Endothelial cell of umbilical vein (primary cell): Measurements from ENCODE around the gene ATP2B2. TPM values are rescaled to one million over a fixed set of nuclear protein-coding genes. Genes with fewer than 3 reads are reported as not detected.

ENCODE experiments used
- BruUV-seq: library from RNA; stranded (reverse); fragments of 400-500 nt; replicated peaks from 2 replicates; lab custom pipeline; 2021; lab: Mats Ljungman, UMichigan
- CTCF ChIA-PET: fragments of 300-600, 350-600 bp; sonication (Branson Sonifier 250); formaldehyde crosslinking; loops from one replicate; lab custom pipeline; 2021; ENCODE audit warnings: antibody characterized with exemption, inconsistent platforms; lab: Charles Lee
- POLR2A ChIA-PET: fragments of 300-600, 350-600 bp; sonication (Branson Sonifier 250); formaldehyde crosslinking; loops from one replicate; lab custom pipeline; 2021; ENCODE audit warnings: antibody characterized with exemption, inconsistent platforms; lab: Charles Lee
- DNase-seq: peaks from one replicate; pipeline ENCODE4 v3.0.0-alpha.2; 2011; ENCODE audit warnings: low read depth, low spot score
- FAIRE-seq: peaks from 2 replicates; lab custom pipeline; 2011; peaks lifted over from hg19 to GRCh38; lab: Jason Lieb, UNC
- H2AFZ ChIP-seq: 2 replicates; pipeline ENCODE4 v1.6.0; 2012; ENCODE audit warnings: low read depth, low read length, control low read depth, inconsistent platforms
- H3K27ac ChIP-seq: 2 replicates; pipeline ENCODE4 v1.5.1; 2011; ENCODE audit warnings: low read depth, mild to moderate bottlenecking, control low read depth, low read length, moderate library complexity; ENCODE audit not compliant: insufficient read depth
- H3K27me3 ChIP-seq, 2 experiments: 2 replicates each; pipeline versions ENCODE4 v1.6.0 to v1.6.1; 2011; ENCODE audit warnings: low read length in 2 of 2, mixed read lengths in 1 of 2; ENCODE audit not compliant: control insufficient read depth in 2 of 2, insufficient read depth in 2 of 2
- H3K36me3 ChIP-seq, 2 experiments: 2 replicates in 1 of 2; 3 replicates in 1 of 2; pipeline ENCODE4 v1.5.1; 2011; ENCODE audit warnings: low read length in 2 of 2, mild to moderate bottlenecking in 1 of 2, moderate library complexity in 1 of 2; ENCODE audit not compliant: control insufficient read depth in 2 of 2, insufficient read depth in 2 of 2; ENCODE audit errors: extremely low read depth in 1 of 2
- H3K4me1 ChIP-seq: 3 replicates; pipeline ENCODE4 v1.5.1; 2011; ENCODE audit warnings: mild to moderate bottlenecking, low read length; ENCODE audit not compliant: control insufficient read depth, insufficient read depth; ENCODE audit errors: extremely low read depth
- H3K4me2 ChIP-seq: 2 replicates; pipeline ENCODE4 v1.6.1; 2011; ENCODE audit warnings: low read length, control low read depth, mixed read lengths; ENCODE audit not compliant: insufficient read depth
- H3K4me3 ChIP-seq, 3 experiments: fragments of 200-600 bp in 1 of 3; sonication (generic), shearing (Covaris generic) in 1 of 3; replicated peaks in 1 of 3; 2 replicates each; pipeline ENCODE4 v1.5.1; 2011 to 2016; ENCODE audit warnings: control low read depth in 3 of 3, low read length in 3 of 3, mild to moderate bottlenecking in 2 of 3, inconsistent platforms in 1 of 3, low read depth in 1 of 3, moderate library complexity in 1 of 3; ENCODE audit not compliant: insufficient read depth in 1 of 3
- H3K79me2 ChIP-seq: 2 replicates; pipeline ENCODE4 v1.6.0; 2012; ENCODE audit warnings: low read length, inconsistent platforms; ENCODE audit not compliant: control insufficient read depth, insufficient read depth
- H3K9ac ChIP-seq: replicated peaks from 2 replicates; pipeline ENCODE3; 2011; ENCODE audit warnings: low read length, control low read depth; ENCODE audit not compliant: insufficient read depth; ENCODE audit errors: extremely low read depth
- H3K9me1 ChIP-seq: replicated peaks from 3 replicates; pipeline ENCODE4 v1.6.0; 2011; ENCODE audit warnings: mild to moderate bottlenecking, low read length; ENCODE audit not compliant: control insufficient read depth, insufficient read depth; ENCODE audit errors: extremely low read depth
- H3K9me3 ChIP-seq: replicated peaks from 2 replicates; pipeline ENCODE4 v1.5.1; 2012; ENCODE audit warnings: low read length, inconsistent platforms; ENCODE audit not compliant: control insufficient read depth, insufficient read depth
- H4K20me1 ChIP-seq: replicated peaks from 2 replicates; pipeline ENCODE3; 2011; ENCODE audit warnings: mild to moderate bottlenecking, low read length; ENCODE audit not compliant: control insufficient read depth, insufficient read depth; ENCODE audit errors: extremely low read depth
- EZH2 ChIP-seq: IDR thresholded peaks from 2 replicates; pipeline ENCODE4 v1.6.1; 2012; ENCODE audit warnings: borderline replicate concordance, low read depth, mild to moderate bottlenecking, moderate library complexity, low read length, inconsistent platforms; ENCODE audit not compliant: severe bottlenecking
- FOS ChIP-seq: IDR thresholded peaks from 2 replicates; pipeline ENCODE4 v1.6.1; 2011; ENCODE audit warnings: mild to moderate bottlenecking, low read length, moderate library complexity, borderline replicate concordance; ENCODE audit not compliant: insufficient read depth
- GATA2 ChIP-seq: IDR thresholded peaks from 2 replicates; pipeline ENCODE4 v1.7.0; 2011; ENCODE audit warnings: low read depth, mild to moderate bottlenecking, moderate library complexity, mixed read lengths, low read length; ENCODE audit not compliant: insufficient read length, insufficient read depth
- JUN ChIP-seq: IDR thresholded peaks from 2 replicates; pipeline ENCODE4 v1.6.1; 2011; ENCODE audit warnings: borderline replicate concordance, low read depth; ENCODE audit not compliant: insufficient read length, insufficient read depth
- MAX ChIP-seq: IDR thresholded peaks from 2 replicates; pipeline ENCODE4 v1.6.1; 2011; ENCODE audit not compliant: insufficient read depth, insufficient read length
- MYC ChIP-seq: IDR thresholded peaks from one replicate; pipeline ENCODE4 v1.6.1; 2011; ENCODE audit warnings: mild to moderate bottlenecking, low read depth, low read length
- POLR2A ChIP-seq: IDR thresholded peaks from 2 replicates; pipeline ENCODE4 v1.6.1; 2012; ENCODE audit warnings: low read depth, mild to moderate bottlenecking, control low read depth, low read length
- POLR2AphosphoS5 ChIP-seq: IDR thresholded peaks from 2 replicates; pipeline ENCODE4 v1.6.1; 2012; ENCODE audit warnings: low read depth, mild to moderate bottlenecking, control low read depth, low read length, moderate library complexity; ENCODE audit not compliant: insufficient read depth
- dilution Hi-C: fragments of 300-500 bp; cut with MboI; formaldehyde crosslinking; loops from one replicate; pipeline ENCODE4 v1.15.0; 2019; ENCODE audit warnings: low sequenced_read_pairs; ENCODE audit not compliant: extremely low pct_ligation_motif_present
- intact Hi-C: fragments of 100-400 bp; cut with micrococcal nuclease; formaldehyde crosslinking; loops from one replicate; pipeline ENCODE4 v1.10.0; 2022
- polyA plus RNA-seq, 4 experiments: library from polyadenylated mRNA; depleted of rRNA in 3 of 4; stranded (reverse) in 3 of 4; unstranded in 1 of 4; fragments of >200 nt; gene quantifications; 2 replicates each; pipeline versions ENCODE4 v1.2.1 to v1.2.3, GENCODE V29; 2011 to 2012; ENCODE audit warnings: missing spikeins in 1 of 4
- total RNA-seq: library from RNA; stranded (reverse); gene quantifications from 2 replicates; pipeline ENCODE4 v1.2.3, GENCODE V29; 2021
- TF ChIP-seq, protein P1 (sequence below), 2 donors: IDR thresholded peaks; 1 replicate in 1 of 2; 2 replicates in 1 of 2; pipeline ENCODE4 v1.5.1; 2011; ENCODE audit warnings: low read length in 2 of 2, mild to moderate bottlenecking in 2 of 2, moderate library complexity in 2 of 2, control low read depth in 1 of 2, inconsistent platforms in 1 of 2, low read depth in 1 of 2; ENCODE audit not compliant: insufficient read depth in 1 of 2; ENCODE audit errors: extremely low read depth in 1 of 2

ATP2B2 gene
- total and polyA plus RNA-seq, 2 donors (not counting 3 experiments of a cell fraction or from before 2014, with no cell fraction given) = not detected

DNA sequence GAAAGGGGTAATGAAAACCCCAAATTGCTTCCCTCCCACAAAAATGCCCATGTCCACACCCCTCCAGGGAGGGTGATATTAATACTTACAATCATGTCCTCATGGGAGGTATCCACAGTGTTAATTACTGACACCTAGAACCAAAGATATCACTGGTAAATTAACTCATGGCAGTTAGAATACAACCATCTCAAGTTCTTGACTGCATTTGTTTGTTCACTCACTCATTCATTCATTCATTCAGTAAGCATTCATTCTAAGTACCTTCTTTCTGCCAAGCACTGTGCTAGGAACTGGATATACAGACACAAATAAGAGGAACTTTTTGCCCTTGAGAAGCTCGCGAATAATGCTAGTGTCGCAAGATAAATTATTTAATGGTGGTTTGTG, 187.4 kb downstream of the ATP2B2 start:
- Histone ChIP-seq H3K4me3 (no peak overlapping the region), H3K4me1 (peaks cover 31% of the 10 kb centered on the region), H3K27me3 (no peaks in the 10 kb centered on the region), H3K27ac (no peak overlapping the region), H3K9me1 (no peaks in the 10 kb centered on the region), H3K79me2 (peaks cover 41% of the 10 kb centered on the region), H2AFZ (no peak overlapping the region), H3K9me3 (no peaks in the 10 kb centered on the region), H3K36me3 (peaks cover 16 to 37% of the 10 kb centered on the region in 2 experiments), H4K20me1 (no peaks in the 10 kb centered on the region), H3K4me2 (no peak overlapping the region), H3K9ac (no peak overlapping the region)
- ChIA-PET POLR2A (no interaction called here), CTCF (interaction anchor here (1.1 kb wide), 1 partner anchor 8 kb away, joined by 4 read pairs; no protein-coding TSS in a partner anchor)
- FAIRE-seq (no peak), DNase-seq (no peak)
- dilution Hi-C loops = no loop called here
- TF ChIP-seq POLR2A = no peak
- TF ChIP-seq POLR2AphosphoS5 = no peak
- TF ChIP-seq, protein P1, sequence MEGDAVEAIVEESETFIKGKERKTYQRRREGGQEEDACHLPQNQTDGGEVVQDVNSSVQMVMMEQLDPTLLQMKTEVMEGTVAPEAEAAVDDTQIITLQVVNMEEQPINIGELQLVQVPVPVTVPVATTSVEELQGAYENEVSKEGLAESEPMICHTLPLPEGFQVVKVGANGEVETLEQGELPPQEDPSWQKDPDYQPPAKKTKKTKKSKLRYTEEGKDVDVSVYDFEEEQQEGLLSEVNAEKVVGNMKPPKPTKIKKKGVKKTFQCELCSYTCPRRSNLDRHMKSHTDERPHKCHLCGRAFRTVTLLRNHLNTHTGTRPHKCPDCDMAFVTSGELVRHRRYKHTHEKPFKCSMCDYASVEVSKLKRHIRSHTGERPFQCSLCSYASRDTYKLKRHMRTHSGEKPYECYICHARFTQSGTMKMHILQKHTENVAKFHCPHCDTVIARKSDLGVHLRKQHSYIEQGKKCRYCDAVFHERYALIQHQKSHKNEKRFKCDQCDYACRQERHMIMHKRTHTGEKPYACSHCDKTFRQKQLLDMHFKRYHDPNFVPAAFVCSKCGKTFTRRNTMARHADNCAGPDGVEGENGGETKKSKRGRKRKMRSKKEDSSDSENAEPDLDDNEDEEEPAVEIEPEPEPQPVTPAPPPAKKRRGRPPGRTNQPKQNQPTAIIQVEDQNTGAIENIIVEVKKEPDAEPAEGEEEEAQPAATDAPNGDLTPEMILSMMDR (IDR thresholded peaks at IDR 0.05; ENCODE audit: extremely low read depth in 1 of 2, insufficient read depth in 1 of 2, low read depth in 1 of 2, low read length in 2 of 2) = no peak
- TF ChIP-seq GATA2 = no peak
- no peak for TF ChIP-seq EZH2
- TF ChIP-seq MYC = no peak
- TF ChIP-seq JUN = no peak
- TF ChIP-seq MAX = no peak
- TF ChIP-seq FOS = no peak
- no TSS peak for BruUV-seq
- intact Hi-C loops = no loop called here
